HG02798 (cell line): ENCODE results near the gene ATIC.
A peak's percentile ranks its signal among the peaks of the same experiment; 100 is the strongest.

ENCODE experiments used
- ATAC-seq: cut with Tn5 transposase; IDR thresholded peaks from one replicate; pipeline ENCODE4 v1.9.1; 2021; ENCODE audit warnings: mild to moderate bottlenecking; ENCODE audit not compliant: unreplicated experiment, poor library complexity

Gene ATIC

DNA sequence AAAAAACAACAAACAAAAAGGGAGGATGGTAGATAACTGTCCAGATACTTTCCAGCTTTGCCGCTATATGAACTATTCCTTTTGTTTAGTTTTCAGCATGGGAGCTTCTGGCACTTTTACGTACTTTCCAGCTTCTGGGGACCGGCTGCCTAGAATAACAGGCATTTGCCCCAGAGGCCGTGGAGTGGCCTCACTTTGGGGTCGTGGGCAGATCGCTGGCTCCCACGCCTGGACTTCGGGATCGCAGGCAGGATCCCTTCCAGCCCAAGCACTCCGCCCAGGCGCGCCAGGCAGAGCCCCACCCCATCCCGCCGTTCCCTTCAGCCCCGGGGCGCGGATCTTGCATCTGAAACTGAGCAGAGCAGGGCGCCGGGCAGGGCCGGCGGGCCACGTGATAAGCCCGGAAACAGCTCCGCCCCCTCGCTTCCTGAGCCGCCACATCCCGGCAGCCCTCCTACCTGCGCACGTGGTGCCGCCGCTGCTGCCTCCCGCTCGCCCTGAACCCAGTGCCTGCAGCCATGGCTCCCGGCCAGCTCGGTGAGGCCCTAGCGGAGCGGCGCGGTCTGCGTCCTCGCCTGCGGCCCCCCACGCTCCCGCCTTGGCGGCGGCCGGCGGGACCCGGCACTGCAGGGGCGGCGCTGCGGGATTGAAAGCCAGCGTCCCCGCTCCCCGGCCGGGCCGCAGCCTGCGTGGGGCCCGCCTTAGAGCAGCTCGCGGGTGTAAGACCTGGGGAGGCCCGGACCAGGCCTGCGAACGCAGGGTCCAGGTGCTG is at the start of gene ATIC:
Gene ATIC, plus strand, starts transcription at position 435 of the 772 bp plus-strand sequence. Its CDS starts 84 bp downstream, at position 519.
- peak; percentile 99 for ATAC-seq

DNA sequence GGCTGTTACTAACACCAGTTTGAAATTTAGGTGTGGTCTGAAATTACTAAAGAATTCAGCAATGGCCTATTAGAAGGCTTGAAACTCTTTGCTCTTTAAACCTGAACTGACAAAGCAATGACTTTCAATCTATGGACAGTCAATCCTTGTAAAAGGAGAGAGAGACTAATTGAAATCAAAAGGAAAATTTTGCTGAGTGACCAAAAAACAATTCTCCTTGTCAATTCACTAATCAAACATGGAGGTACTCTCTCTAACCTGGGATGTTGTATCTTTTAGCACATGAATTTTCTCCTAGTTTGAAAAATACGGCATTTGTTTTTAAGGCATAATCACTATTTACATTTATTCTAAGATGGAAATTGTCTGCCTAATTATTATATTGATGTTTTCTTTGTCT is 49.6 kb upstream of the ATIC start:
- no peak for ATAC-seq

DNA sequence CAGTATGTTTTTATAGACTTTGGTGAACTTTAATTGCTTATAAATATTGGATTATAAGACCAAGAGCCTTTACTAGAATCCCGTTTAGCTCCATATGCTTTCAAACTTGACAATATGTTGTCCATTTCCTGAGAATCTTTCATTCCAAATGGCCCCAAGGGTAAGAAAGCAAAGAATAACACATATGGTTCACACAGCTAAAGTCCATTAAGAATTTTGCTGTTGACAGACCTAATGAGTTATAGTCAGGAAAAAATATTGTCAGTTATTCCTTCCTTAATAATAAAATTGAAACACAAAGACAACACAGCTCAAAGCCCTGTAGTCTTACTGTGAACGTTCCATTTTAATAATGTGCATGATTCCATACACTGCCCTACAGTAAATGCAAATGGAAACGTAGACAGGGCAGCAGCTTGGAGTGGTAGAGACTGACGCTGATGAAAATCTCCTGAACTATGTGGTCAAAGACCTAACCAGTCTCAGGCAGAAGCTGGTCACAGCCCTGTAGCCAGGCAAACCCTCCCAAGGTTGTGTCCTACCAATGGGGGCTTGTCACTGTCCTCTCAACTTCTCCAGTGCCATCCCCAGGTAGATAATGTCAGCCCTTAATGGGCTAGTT is 49.0 kb upstream of the ATIC start:
- no peak for ATAC-seq

DNA sequence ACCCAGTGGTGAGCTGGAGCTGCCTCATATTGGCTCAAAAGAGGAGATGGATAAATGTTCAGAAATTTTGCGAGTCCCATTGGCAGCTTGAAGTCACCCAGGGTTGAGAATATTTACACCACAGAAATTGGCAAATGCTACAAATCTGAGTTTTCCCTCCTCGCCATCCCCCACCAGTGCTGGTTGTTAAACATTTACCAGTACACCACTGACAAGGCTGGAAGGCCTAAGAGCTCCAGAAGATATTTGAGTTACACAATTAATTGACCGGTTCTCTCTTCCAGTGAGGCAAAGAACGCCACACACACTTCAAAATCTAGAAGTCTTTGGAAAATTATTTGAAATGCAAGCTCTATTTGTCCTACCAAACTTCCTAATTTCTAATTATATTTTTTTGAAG is 47.5 kb upstream of the ATIC start:
- ATAC-seq, result no peak

DNA sequence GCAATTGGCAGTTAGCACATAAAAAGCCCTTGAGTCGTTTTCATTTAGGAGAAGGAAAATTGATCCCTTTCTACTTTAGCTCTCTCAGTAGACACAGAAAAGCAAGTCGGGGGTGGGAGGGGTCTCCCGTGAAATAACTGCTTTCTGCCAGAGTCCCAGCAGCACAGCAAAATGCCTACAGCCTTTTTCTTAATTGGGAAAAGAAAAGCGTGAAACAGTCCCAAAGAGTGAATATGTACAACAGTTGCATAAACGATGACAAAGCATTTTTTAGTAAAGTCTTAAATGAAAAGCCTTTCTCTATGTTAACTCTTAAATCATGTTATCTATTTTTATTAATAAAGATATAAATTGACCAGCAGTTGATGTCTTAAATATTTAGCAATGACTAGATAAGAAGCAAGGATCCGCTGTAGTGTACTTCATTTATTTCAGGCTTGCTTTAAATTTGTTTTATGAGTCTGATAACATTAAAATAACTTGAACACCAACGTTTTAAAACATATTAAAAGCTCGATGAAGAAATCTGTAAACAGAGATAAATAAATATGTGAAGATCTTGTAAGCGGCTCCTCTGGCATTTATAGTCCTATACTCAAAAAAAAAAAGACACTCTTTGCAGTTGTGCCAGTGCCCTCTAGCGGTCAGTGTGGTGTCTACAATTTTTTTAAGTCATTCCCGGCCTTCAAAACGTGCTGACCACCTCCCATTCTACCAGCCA is 42.3 kb upstream of the ATIC start:
- ATAC-seq, result peak; percentile 67

DNA sequence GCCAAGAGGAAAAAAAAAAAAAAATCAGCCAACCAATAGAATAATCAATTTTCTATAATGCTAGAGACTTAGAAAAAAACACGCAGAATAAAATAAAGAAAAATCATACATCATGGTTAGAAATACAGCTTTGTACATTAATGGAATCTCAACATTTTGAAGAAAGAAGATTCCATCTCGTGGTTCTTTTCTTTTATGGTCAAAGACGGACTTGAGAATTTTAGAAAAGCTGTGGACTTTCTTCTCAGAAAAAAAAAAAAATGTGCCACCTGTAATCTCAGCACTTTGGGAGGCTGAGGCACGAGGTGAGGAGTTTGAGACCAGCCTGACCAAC is 41.8 kb upstream of the ATIC start:
- no peak for ATAC-seq

DNA sequence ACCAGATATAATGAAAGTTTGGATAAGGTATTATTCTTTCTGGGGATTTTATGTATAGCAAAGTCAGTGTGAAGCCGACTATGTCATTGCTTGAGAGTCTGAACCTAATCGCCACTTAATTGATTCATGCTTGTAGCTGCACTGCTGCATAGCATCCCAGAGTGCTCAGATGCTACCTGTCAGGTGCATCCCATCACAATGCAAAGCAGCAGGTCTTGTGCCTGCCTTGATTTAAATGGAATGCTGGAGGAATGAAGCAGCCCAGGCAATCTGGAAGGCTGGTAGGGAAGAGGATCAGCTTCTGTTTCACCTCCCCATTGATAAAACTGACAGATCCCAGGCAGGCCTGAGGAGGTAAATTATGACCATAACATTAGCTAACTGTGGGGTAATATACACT is 40.4 kb upstream of the ATIC start:
- no peak for ATAC-seq

DNA sequence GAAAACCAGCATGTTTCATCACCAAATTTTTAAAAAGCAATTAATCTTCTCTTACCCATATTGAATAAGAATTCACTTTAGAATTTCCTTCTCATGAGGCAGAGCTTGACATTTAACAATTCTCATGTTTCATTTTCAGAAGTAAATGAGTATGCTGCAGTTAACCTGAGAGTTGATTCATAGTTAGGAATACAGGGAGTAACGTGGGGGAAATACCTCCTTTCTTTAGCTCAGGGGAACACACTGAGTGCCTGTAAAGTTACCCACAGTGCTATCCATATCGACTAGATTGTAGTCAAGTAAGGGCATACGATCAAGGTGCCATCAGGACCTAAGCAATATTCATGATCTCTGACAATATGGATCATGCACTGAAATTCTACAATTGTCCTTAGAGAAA is 38.9 kb upstream of the ATIC start:
- ATAC-seq, result no peak

DNA sequence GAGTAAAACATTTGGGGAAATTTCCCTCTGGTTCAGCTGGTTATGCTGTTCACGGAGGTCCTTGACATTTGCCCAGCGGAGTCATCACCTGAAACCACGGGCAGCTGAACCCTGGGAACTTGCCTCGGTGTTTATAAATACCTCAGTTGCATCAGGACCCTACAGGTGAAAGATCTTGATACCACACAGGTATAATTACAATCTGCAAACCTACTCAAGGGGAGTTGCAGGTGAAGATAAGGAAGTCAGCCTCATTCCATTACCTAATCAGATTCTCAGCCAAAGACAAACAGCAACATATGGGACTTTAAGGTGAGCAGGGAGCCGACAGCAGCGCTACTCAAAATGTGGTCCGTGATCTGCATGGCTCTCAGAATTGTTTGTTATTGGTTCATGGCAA is 37.0 kb upstream of the ATIC start:
- no peak for ATAC-seq

DNA sequence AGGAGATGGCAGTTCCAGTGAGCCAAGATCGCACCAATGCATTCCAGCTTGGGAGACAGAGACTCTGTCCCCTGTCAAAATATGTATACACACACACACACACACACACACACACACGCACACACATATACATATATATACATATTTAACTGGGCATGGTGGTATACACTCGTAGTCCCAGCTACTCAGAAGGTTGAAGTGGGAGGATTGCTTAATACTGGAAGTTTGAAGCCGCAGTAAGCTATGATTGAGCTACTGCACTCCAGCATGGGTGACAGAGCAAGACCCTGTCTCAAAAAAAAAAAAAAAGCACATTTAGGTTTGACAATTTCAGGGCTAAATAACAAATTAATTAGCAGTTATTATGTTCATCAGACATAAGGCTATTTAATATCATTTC is 36.0 kb upstream of the ATIC start:
- no peak for ATAC-seq

DNA sequence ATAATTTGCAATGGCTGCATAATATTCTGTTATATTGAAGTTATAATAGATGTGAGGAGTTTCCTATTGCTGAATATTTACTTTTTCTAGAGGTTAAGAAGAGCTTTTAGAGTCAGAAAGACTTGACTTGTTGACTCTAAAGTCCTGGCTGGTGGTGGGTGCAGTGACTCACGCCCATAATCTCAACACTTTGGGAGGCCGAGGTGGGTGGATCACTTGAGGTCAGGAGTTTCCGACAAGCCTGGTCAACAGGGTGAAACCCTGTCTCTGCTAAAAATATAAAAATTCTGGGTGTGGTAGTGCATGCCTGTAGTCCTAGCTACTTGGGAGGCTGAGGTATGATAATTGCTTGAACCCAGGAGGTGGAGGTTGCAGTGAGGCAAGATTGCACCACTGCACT is 33.9 kb upstream of the ATIC start:
- no peak for ATAC-seq

DNA sequence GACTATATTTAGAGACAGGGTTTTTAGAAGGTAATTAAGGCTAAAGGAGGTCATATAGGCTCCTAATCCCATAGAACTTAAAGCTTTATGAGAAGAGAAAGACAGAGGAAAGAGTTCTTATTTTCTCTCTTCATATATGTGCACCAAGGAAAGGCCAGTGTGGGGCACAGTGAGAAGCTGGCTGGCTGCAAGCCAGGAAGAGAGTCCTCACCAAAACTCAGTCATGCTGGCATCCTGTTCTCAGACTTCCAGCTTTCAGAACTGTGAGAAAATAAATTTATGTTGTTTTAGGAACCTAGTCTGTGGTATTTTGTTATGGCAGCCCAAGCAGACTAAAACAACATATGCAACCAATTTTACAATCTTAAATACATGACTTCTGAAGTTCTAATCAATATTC is 31.5 kb upstream of the ATIC start:
- no peak for ATAC-seq

DNA sequence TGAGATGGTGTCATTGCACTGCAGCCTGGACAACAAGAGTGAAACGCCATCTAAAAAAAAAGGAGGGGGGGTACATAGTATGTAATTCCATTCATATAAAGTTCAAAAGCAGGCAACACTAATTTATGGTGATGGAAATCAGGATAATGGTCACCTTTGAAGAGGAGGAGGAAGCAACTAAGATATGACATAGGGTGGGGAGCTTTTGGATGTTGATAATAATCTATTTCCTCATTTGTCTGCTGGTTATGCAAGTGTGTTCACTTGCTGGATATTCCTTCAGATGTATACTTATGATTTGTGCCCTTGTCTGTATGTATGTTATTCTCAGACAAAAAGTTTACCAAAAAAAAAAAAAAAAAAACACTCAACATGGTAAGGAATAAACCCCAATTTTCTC is 28.6 kb upstream of the ATIC start:
- ATAC-seq, result no peak

DNA sequence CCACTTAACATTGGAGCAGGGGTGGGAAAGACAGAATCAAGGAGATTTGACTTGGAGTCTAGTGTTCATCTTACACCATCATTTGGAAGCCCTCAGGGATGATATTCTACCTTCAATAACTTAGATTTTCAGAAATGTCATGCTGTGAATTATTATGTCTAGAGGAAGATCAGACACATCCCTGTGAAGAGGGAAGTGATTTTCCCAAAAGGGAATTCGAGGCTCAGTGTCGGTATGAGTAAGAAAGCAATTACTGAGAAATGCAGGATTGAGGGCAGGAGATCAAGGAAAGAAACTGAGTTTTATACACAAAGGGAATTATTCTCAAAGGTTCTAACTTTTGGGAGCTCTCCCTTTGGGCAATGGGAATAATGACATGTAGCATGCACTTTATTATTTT is 25.6 kb upstream of the ATIC start:
- ATAC-seq, result no peak

DNA sequence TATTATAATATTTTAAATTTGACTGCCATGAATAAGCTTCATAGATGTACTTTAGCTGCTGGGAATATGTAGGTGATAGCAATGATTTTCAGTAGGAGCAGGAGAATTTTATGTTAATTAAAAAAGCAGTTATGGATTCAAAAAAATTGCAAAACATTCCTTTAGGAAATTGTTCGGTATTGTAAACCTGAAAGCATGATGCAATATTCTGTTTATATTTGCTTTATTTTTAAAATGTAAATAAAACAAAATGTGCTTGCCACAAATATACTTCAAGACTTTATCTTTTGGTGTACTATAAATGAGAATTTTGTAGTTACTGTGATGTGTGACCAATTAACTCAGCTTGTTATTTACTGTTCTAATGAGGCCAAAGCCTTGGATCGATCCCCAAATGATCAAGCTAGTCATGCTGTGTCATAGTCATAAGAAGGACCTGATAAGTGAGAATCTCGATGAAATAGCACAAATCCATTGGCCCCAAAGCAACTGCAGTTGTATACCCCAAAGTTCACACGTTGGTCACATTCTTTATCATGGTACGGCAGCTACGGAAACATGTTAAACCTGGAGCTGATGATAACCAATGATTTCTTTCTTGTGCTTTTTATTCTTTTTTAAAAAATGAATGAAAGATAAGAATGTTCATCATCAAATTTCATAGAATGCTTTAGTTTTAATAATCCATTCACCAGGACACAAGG is 23.6 kb upstream of the ATIC start:
- ATAC-seq, result no peak

DNA sequence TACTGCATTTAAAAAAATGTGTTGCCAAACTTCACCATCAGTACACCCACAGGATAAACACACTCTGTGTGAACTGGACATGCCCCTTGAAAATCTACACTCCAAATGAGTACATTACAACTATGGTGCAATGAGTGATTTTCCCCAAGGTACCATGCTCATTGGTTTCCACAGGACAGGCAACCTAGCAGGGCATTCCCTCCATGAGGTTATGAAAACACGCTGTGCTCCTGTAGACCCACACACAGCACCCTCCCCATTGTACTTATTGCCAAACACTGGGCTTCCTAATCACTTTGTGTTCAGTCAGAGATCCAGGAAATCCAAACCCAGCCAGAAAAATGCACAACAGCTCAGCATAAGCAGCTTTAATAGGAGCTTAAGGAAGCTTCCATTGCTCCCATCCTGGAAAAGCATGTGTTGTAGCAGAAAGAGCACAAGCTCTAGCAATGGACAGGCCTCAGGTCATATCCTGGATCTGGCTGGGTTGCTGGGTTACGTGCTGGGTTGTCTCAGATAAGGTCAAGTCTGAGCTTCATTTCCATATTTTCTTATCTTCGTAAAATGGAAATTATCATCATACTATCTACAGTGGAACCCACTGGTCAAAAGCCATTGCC is 20.8 kb upstream of the ATIC start:
- no peak for ATAC-seq

DNA sequence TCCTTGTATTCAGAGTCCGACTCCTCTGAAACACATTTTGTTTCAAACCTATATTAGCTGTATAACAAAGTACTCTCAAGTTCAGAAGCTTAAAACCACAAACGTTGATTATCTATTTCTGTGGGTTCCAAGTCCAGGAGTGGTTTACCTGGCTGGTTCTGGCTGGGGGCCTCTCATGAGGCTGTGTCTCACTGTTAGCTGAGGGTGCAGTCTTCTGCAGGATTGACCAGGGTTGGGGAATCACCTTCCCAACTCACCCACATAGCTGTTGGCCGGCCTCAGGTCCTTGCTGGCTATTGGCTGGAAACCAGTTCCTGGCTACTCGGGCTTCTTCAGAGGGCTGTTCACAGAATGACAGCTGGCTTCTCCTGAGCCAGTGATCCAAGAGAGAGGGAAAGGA is 18.0 kb upstream of the ATIC start:
- peak; percentile 73 for ATAC-seq

DNA sequence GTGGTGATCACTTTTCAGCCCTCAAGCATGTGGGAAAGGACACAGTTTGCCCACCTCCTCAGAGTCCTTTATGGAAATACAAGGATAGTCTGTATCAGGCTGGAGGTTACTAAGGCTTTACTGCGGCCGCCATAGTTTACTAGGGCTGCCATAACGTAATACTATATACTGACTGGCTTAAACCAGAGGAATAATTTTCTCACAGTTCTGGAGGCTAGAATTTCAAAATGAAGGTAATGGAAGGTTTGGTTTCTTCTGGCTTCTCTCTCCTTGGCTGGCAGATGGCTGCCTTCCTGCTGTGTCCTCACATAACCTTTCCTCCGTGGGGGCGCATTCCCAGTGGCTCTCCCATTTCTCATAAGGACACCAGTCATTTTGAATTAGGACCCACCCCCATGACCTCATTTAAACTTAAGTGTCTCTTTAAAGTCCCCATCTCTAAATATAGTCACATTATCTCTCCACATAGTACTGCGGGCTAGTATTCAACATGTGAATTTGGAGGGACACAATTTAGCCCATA is 12.5 kb upstream of the ATIC start:
- ATAC-seq, result no peak

DNA sequence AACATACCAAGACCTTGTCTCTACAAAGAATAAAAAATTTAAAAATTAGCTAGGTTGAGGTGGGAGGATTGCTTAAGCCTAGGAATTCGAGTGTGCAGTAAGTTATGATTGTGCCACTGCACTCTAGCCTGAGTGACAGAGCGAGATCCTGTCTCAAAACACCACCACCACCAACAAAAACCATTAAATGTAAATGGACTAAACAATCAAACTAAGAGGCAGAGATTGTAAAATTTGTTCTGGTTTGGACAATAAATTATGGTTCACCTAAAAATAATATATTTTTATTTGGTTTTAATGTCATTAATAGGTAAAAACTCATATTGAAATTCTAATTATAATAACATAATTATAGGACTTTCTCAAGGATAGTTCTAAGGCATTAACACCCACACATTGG is 9.9 kb upstream of the ATIC start:
- ATAC-seq, result no peak

DNA sequence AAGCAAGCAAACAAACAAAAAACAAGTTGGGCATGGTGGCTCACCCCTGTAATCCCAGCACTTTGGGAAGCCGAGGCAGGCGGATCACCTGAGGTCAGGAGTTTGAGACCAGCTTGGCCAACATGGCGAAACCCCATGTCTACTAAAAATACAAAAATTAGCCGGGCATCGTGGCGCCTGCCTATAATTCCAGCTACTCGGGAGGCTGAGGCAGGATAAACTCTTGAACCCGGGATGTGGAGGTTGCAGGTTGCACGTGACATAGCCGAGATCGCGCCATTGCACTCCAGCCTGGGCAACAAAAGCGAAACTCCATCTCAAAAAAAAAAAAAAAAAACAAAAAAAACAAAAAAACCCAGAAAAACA is 617 bp upstream of the ATIC start:
- peak; percentile 14 for ATAC-seq

DNA sequence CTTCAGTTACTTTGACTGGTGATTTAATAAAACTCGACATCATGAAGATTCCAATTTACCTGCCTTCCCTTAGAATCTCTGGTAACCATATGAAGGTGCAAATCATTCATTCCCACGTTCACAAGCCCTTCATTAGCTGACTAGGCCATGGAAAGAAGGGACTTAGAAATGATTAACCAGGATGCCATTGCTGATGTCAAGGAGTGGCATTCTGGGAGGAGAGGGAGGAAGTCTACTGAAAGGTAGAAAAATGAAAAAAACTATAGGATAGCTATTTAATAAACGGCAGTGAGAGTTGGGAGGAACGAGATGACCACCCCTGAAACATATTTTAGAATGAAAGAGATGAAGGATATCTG is 1.4 kb downstream of the ATIC start:
- no peak for ATAC-seq
